Stomach (tissue), 4 donors: ENCODE measurements around the gene RELL2.

Experiments
- CTCF ChIP-seq, 7 experiments: fragments of 450-650 bp in 4 of 7; fragments of 200-600 bp in 3 of 7; sonication (generic) in 3 of 7; IDR thresholded peaks; one replicate each; pipeline ENCODE4 v1.5.1; 2016 to 2019; ENCODE audit warnings: antibody characterized with exemption in 7 of 7, control low read depth in 2 of 7, mild to moderate bottlenecking in 1 of 7
- EP300 ChIP-seq: sonication (generic); formaldehyde crosslinking; IDR thresholded peaks from one replicate; pipeline ENCODE4 v1.6.1; 2017; ENCODE audit warnings: antibody characterized with exemption
- POLR2A ChIP-seq, 4 donors: fragments of 450-650 bp; IDR thresholded peaks; one replicate each; pipeline ENCODE4 v1.6.1; 2016; ENCODE audit warnings: antibody characterized with exemption in 4 of 4, control low read depth in 2 of 4, mild to moderate bottlenecking in 1 of 4, moderate library complexity in 1 of 4
- POLR2AphosphoS5 ChIP-seq, 3 donors: sonication (generic); formaldehyde crosslinking; IDR thresholded peaks; one replicate each; pipeline ENCODE4 v1.6.1; 2016; ENCODE audit warnings: antibody characterized with exemption in 3 of 3

DNA sequence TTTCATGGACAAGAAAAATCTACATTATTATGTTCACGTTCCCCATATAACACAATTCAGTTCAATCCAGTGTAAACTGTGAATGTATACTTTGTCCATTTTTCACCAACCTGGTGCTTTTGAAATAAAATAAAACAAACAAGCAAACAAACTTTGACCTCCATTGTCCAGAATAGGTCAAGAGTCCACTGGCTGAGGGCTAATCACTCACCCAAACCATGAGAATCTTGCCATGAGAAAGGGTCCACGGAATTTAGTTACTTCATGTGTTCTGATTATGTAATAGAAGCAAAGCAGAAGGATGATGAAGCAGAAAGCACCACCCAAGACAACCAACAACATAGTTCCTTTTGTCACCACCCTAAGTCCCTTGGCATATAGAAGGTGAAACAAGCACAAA is 46.7 kb upstream of the RELL2 start:
- TF ChIP-seq POLR2A (IDR thresholded peaks at IDR 0.05), result no peak
- TF ChIP-seq CTCF (IDR thresholded peaks at IDR 0.05), result no peak
- no peak for TF ChIP-seq POLR2AphosphoS5 (IDR thresholded peaks at IDR 0.05)
- no peak for TF ChIP-seq EP300
